C4-2B (cell line): ENCODE measurements around the gene FAM181A.

Source experiments
- H3K27ac ChIP-seq: fragments of 450-650 bp; 2 replicates; pipeline ENCODE4 v1.5.1; 2017
- CTCF ChIP-seq: fragments of 450-650 bp; conservative IDR thresholded peaks from 2 replicates; pipeline ENCODE4 v1.5.1; 2017; ENCODE audit warnings: mild to moderate bottlenecking
- ZFX ChIP-seq: fragments of 450-650 bp; IDR thresholded peaks from 2 replicates; pipeline ENCODE4 v1.6.1; 2017

The FAM181A gene

GRCh38 chr14:93906341-93907329, 20.5 kb upstream of the FAM181A start:
- TF ChIP-seq ZFX (no peak), CTCF (peak; percentile 92)
- H3K27ac ChIP-seq = no peak overlapping the region

- TF ChIP-seq ZFX (no peak), CTCF (no peak)
- no peak overlapping the region for H3K27ac ChIP-seq
These were observed 17.6 kb upstream of the FAM181A start for GRCh38 chr14:93909429-93910128.

GRCh38 chr14:93911975-93912615, 15.0 kb upstream of the FAM181A start:
- no peak overlapping the region for H3K27ac ChIP-seq
- no peak for TF ChIP-seq CTCF
- no peak for TF ChIP-seq ZFX

GRCh38 chr14:93912782-93913181, 14.4 kb upstream of the FAM181A start:
- no peak overlapping the region for H3K27ac ChIP-seq
- no peak for TF ChIP-seq CTCF

- no peak for TF ChIP-seq ZFX
- no peak overlapping the region for H3K27ac ChIP-seq
These were observed 12.9 kb upstream of the FAM181A start for GRCh38 chr14:93914278-93914677.

- H3K27ac ChIP-seq = no peak overlapping the region
- TF ChIP-seq CTCF (no peak), ZFX (no peak)
These were observed 12.0 kb upstream of the FAM181A start for GRCh38 chr14:93915070-93915705.

- H3K27ac ChIP-seq = no peak overlapping the region
These were observed 11.3 kb upstream of the FAM181A start for GRCh38 chr14:93915800-93916199.

More at GRCh38 chr14:93915800-93916199, 11.3 kb upstream of the FAM181A start:
- TF ChIP-seq CTCF (no peak), ZFX (no peak)
